ENCODE measurements around the gene LCP2. TPM values are rescaled to one million over a fixed set of nuclear protein-coding genes. Genes with fewer than 3 reads are reported as not detected.
A peak's percentile ranks its signal among the peaks of the same experiment; 100 is the strongest.

The LCP2 gene
- total RNA-seq, 1 donor from 2014 or later, result not detected

- Histone ChIP-seq H3F3A (ENCODE audit: low read depth) (peaks cover 15% of the 10 kb centered on the region), H2AFZ (replicated peaks) (no peak overlapping the region), H3K27ac (no peak overlapping the region), H3K9ac (no peak overlapping the region), H3K4me3 (no peak overlapping the region), H4K20me1 (ENCODE audit: low read depth) (no peaks in the 10 kb centered on the region), H3K4me2 (no peak overlapping the region), H3K27me3 (no peaks in the 10 kb centered on the region), H3K36me3 (no peaks in the 10 kb centered on the region), H3K9me3 (ENCODE audit: low read depth) (no peaks in the 10 kb centered on the region), H3K4me1 (peaks cover 27% of the 10 kb centered on the region), H3K79me2 (ENCODE audit: low read depth) (no peaks in the 10 kb centered on the region)
- Mint-ChIP-seq H3K27me3 (ENCODE audit: insufficient read depth, low read depth) (peaks cover 4% of the 10 kb centered on the region), H3K27ac (no peak overlapping the region), H3K4me1 (peaks cover 25% of the 10 kb centered on the region), H3K9me3 (no peaks in the 10 kb centered on the region), H3K36me3 (no peaks in the 10 kb centered on the region), H3K4me3 (no peak overlapping the region)
- DNase-seq (ENCODE audit: low spot score), result no peak
- TF ChIP-seq EZH2phosphoT487 (IDR thresholded peaks at IDR 0.05) (no peak), CTCF (IDR thresholded peaks at IDR 0.05) (no peak), EZH2 (IDR thresholded peaks at IDR 0.05) (no peak)
Observed at GRCh38 chr5:170311511-170312300, 14.1 kb upstream of the LCP2 start.

- H3K4me1 ChIP-seq, result peaks cover 23% of the 10 kb centered on the region
- no peaks in the 10 kb centered on the region for H3K36me3 Mint-ChIP-seq
- no peaks in the 10 kb centered on the region for H3K27me3 ChIP-seq
- peaks cover 15% of the 10 kb centered on the region for H3F3A ChIP-seq (ENCODE audit: low read depth)
- no peak overlapping the region for H2AFZ ChIP-seq (replicated peaks)
- DNase-seq (ENCODE audit: low spot score), result no peak
- H3K4me1 Mint-ChIP-seq, result peaks cover 29% of the 10 kb centered on the region
- H3K27ac Mint-ChIP-seq, result no peak overlapping the region
- TF ChIP-seq EZH2phosphoT487 (IDR thresholded peaks at IDR 0.05), result no peak
- TF ChIP-seq EZH2 (IDR thresholded peaks at IDR 0.05), result no peak
- no peak for TF ChIP-seq CTCF (IDR thresholded peaks at IDR 0.05)
- no peak overlapping the region for H3K4me3 ChIP-seq
- H3K36me3 ChIP-seq, result no peaks in the 10 kb centered on the region
- no peak overlapping the region for H3K4me3 Mint-ChIP-seq
- H3K9me3 ChIP-seq (ENCODE audit: low read depth), result no peaks in the 10 kb centered on the region
- peaks cover 4% of the 10 kb centered on the region for H3K27me3 Mint-ChIP-seq (ENCODE audit: insufficient read depth, low read depth)
- no peak overlapping the region for H3K27ac ChIP-seq
- no peaks in the 10 kb centered on the region for H3K79me2 ChIP-seq (ENCODE audit: low read depth)
- no peaks in the 10 kb centered on the region for H4K20me1 ChIP-seq (ENCODE audit: low read depth)
- H3K9ac ChIP-seq, result no peak overlapping the region
- H3K4me2 ChIP-seq, result no peak overlapping the region
- peaks cover 3% of the 10 kb centered on the region for H3K9me3 Mint-ChIP-seq
Observed at GRCh38 chr5:170310256-170310926, 12.8 kb upstream of the LCP2 start.

- H3K4me3 ChIP-seq, result no peak overlapping the region
- peaks cover 15% of the 10 kb centered on the region for H3F3A ChIP-seq (ENCODE audit: low read depth)
- peak overlapping the region; percentile 43 for H3K27ac ChIP-seq
- Mint-ChIP-seq H3K4me3 (no peak overlapping the region), H3K36me3 (no peaks in the 10 kb centered on the region), H3K27me3 (ENCODE audit: insufficient read depth, low read depth) (peaks cover 4% of the 10 kb centered on the region), H3K9me3 (peaks cover 7% of the 10 kb centered on the region), H3K4me1 (peaks cover 22% of the 10 kb centered on the region), H3K27ac (no peak overlapping the region)
- DNase-seq (ENCODE audit: low spot score), result no peak
- no peak for TF ChIP-seq EZH2 (IDR thresholded peaks at IDR 0.05)
- TF ChIP-seq EZH2phosphoT487 (IDR thresholded peaks at IDR 0.05), result no peak
- no peak for TF ChIP-seq CTCF (IDR thresholded peaks at IDR 0.05)
- H3K27me3 ChIP-seq, result no peaks in the 10 kb centered on the region
- H4K20me1 ChIP-seq (ENCODE audit: low read depth), result no peaks in the 10 kb centered on the region
- H2AFZ ChIP-seq (replicated peaks), result no peak overlapping the region
- peaks cover 16% of the 10 kb centered on the region for H3K4me1 ChIP-seq
- peak overlapping the region; percentile 39 for H3K4me2 ChIP-seq
- no peak overlapping the region for H3K9ac ChIP-seq
- H3K36me3 ChIP-seq, result no peaks in the 10 kb centered on the region
- H3K79me2 ChIP-seq (ENCODE audit: low read depth), result no peaks in the 10 kb centered on the region
- H3K9me3 ChIP-seq (ENCODE audit: low read depth), result no peaks in the 10 kb centered on the region
Observed at GRCh38 chr5:170308686-170309085, 11.1 kb upstream of the LCP2 start.
